ENCODE results near the gene LRBA.
"Not testable (repeated sequence)": the region's sequence is repeated elsewhere in the genome, so short reads cannot be mapped to it uniquely, and the experiment has no call there.

Gene LRBA

DNA sequence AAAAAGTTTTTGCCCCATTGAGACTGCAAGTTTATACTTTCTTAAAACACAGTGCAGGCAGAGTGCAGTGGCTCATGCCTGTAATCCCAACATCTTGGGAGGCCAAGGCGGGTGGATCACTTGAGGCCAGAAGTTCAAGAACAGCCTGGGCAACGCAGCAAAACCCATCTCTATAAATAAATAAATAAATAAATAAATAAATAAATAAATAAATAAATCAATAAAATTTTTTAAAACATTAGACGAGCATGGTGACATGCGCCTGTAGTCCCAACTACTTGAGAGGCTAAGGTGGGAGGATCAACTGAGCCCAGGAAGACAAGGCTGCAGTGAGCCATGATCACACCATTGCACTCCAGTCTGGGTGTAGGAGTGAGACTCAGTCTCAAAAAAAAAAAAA is 213.3 kb downstream of the LRBA start:
- no peak for DNase-seq (ENCODE audit: low read depth in 2 of 2)

DNA sequence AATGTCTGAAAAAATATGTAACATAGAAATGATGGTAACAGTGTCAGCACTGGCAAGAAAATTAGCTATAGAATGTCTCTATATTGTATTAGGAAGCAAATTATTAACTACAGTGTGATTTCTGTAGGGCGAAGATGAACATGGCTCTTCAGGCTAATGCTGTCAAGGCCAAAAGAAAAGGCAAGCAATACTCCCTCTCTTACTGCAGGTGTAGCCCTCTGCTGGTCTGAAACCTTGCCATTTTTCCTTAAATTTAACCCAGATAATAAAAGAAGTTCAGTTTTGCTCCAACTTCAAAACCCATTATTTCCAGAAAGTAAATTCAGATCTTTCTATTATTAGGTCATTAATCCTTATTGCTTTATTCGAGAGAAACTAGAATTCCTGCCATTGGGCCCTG is 215.9 kb downstream of the LRBA start:
- no peak for DNase-seq (ENCODE audit: low read depth in 2 of 2)

DNA sequence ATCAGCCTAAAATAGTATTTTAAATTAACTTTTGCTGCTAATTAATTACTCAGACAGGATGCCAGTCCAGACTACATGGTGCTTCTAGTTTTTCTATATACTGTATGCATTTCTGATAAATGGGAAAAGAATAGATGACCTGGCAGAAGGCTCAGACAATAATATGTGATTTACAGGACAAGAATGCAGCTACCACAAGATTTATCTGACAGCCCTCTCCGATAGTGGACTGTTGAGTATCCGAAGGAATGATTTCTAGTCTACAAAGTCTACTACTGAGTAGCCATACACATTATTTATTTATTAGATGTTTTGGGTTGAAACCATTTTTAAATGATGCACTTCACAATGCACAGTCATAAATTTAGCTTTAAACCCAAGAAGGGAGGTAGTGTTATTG is 220.4 kb downstream of the LRBA start:
- no peak for DNase-seq (ENCODE audit: low read depth in 2 of 2)

- DNase-seq (ENCODE audit: low read depth in 2 of 2): no peak
These were observed 225.2 kb downstream of the LRBA start for GRCh38 chr4:150789864-150790263.

- DNase-seq (ENCODE audit: low read depth in 2 of 2): no peak
These were observed 230.1 kb downstream of the LRBA start for GRCh38 chr4:150784939-150785338.

DNA sequence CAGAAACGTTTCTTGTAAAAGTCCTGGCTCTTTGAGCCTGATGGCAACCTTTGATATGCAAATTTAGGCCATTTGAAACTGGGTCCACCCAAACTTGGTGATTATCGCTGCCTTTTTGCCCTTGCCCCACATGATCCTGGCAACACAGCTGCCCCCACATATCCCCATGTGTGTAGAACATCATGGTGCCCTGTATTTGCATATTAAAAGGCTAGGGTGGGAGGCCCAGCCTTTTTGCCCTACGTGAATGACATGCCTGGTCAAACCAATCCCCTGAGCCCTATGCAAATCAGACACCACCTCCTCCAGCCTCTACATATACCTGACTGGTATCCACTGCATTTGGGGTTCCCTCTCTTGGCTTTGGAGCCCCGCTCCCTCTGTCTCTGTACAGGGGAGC is 230.8 kb downstream of the LRBA start:
- no peak for DNase-seq (ENCODE audit: low read depth in 2 of 2)

DNA sequence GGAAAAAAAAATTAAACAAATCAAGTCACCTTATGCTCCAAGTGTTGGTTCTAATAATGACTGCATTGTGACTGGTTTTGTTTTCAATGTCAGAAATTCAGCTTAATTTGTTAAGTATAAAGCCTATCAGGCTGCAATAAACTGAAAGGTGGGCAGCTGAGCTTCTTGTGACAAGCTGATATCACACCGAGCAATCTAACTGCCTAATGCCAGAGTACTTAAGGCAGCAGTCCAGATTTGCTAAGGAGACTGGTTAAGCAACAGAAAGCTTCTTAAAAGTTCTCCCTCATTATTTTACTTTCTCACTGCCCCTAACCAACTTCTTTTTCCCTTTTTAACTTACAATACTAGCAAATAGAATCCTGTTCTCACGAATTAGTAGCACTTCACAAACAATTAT is 232.2 kb downstream of the LRBA start:
- no peak for DNase-seq (ENCODE audit: low read depth in 2 of 2)

DNA sequence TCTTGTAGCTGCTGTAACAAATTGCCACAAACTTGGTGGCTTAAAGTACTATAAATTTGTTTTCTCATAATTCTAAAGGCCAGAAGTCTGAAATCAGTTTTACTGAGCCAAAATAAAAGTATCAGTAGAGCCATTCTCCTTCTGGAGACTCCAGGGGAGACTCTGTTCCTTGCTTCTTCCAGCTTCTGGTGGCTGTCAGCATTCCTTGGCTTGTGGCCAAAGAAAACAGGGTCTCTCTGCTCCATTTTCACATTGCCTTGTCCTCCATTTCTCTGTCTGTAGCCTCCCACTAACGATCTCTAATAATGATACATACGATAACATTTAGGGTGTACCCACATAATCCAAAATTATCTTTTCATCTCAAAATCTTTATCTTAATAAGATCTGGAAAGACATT is 232.8 kb downstream of the LRBA start:
- DNase-seq (ENCODE audit: low read depth in 2 of 2): no peak

DNA sequence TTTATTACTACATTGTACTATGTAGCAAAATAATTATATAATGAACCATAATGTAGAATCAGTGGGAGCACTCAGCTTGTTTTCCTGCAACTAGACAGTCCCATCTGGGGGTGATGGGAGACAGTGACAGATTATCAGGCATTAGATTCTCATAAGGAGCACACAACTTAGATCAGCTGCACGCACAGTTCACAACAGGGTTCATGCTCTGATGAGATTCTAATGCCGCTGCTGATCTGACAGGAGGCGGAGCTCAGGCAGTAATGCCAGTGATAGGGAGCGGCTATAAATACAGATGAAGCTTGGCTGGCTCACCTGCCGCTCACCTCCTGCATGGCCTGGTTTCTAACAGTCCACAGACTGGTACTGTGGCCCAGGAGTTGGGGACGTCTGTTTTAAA is 233.9 kb downstream of the LRBA start:
- no peak for DNase-seq (ENCODE audit: low read depth in 2 of 2)

GRCh38 chr4:150779707-150780106 is 235.4 kb downstream of the LRBA start:
- no peak for DNase-seq (ENCODE audit: low read depth in 2 of 2)

- no peak for DNase-seq (ENCODE audit: low read depth in 2 of 2)
These were observed 241.2 kb downstream of the LRBA start for GRCh38 chr4:150773729-150774449.

GRCh38 chr4:150773032-150773431 is 242.1 kb downstream of the LRBA start:
- no peak for DNase-seq (ENCODE audit: low read depth in 2 of 2)

- DNase-seq (ENCODE audit: low read depth in 2 of 2): no peak
These were observed 243.7 kb downstream of the LRBA start for GRCh38 chr4:150771382-150771781.

DNA sequence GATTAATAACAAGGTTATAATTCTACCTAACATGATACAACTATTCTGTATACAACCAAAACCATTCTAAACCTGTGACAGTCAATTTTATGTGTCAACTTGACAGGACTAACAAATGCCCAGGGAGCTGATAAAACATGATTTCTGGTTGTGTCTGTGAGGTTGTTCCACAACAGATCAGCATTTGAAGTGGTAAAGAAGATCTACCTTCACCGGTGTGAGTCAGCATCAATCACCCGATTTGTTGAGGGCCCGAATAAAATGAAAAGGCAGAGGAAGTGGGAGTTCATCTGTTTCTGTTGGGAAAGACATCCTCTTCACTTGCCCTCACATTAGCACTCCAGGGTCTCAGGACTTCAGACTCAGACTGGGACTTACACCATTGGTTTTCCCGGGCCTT is 245.2 kb downstream of the LRBA start:
- no peak for DNase-seq (ENCODE audit: low read depth in 2 of 2)

DNA sequence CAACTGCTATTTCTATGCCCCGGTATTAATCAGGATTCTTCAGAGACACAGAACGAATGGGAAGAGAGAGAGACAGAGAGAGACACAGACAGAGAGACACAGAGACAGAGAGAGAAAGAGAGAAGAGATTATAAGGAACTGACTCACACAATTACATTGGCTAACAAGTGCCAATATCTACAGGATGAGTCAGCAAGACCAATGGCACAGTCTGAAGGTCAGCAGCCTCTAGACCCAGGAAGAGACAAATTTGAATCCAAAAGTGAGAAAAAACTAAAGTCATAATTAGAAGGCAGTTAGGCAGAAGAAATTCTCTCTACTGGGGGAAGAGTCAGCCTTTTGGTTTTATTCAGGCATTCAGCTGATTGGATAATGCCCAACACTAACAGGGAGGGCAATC is 245.8 kb downstream of the LRBA start:
- DNase-seq (ENCODE audit: low read depth in 2 of 2): no peak

DNA sequence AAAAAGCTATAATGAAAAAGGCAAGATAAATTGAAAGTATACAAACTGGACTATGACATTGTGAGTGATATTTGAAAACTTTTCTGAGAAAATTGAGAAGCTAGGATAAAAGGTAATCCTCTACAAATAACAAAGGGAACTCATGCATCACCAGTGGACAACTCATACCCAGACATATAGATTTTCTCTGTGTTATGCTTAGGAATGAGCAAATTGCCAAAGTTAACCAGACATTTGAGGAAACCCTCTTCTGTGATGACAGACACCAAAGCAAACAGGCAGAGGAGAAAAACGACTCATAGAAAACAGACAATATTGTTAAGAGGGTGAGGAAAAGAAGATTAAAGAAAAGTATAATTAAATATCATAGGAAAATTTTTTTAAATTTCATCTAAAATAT is 246.6 kb downstream of the LRBA start:
- DNase-seq (ENCODE audit: low read depth in 2 of 2): no peak

DNA sequence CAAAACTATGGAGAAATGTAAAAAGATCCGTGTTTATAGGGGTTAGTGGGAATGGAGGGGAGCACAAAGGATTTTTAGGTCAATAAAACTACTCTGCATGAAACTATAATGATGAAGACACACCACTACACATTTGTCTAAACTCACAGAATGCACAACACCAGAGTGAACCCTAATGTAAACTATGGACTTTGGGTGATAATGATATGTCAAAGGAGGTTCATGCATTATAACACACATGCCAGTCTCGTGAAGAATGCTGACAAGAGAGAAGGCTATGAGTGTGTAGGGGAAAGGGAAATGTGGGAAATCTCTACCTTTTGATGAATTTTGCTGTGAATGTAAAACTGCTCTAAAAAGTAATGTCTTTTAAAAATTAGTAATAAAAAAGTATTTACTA is 249.9 kb downstream of the LRBA start:
- DNase-seq (ENCODE audit: low read depth in 2 of 2): no peak

DNA sequence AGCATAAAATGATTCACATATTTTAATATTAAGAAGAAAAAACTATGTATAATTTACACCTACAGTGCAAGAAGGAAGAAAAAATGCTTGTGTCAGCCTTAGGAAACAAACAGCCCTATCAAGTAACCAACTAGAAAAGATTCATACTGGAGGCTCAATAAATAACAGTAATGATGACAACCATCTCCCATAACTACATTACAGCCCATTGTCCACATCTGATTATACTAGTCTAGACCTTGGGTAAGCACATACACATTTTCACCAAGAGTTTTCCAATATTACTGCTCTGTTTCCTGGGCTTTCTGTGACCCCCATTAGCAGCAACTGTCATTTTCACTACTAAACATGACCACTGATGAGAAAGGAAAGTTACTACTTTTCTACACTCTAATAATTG is 263.4 kb downstream of the LRBA start:
- no peak for DNase-seq (ENCODE audit: low read depth in 2 of 2)

DNA sequence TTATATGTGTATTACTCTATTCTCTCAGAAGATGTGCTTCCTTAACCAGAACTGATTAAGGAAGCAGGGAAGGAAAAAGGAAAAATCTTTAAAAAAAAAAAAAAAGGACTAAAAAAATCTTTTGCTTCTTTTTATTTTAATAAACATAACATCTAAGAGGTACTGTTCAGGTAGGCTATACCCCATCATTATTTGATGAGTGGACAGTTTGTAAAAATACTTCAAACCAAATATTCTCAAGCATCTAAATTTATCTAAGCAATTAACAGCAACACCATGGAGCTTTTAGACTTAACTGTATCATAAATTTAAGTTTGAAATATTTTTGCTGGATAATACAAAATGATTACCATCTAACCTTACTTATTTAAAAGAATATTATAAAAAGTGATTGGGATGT is 264.3 kb downstream of the LRBA start:
- DNase-seq (ENCODE audit: low read depth in 2 of 2): no peak

DNA sequence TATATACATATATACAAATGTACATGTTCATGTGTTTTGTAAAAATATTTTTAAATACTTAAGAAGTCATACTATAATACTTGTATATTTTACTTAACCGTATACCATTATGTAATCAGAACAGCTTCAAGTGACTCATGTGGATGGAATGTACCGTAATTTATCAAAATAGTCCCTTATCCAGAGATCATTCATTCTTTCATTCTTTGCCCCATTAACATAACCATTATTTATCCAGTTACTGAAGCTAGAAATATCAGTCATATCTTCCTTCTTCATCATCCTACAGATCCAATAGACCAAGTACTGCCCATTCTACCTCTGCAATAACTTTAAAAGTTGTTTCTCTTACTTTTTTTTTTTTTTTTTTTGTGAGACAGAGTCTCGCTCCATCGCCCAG is 268.9 kb downstream of the LRBA start:
- DNase-seq (ENCODE audit: low read depth in 2 of 2): no peak

GRCh38 chr4:150744570-150744969 is 270.5 kb downstream of the LRBA start:
- no peak for DNase-seq (ENCODE audit: low read depth in 2 of 2)

DNA sequence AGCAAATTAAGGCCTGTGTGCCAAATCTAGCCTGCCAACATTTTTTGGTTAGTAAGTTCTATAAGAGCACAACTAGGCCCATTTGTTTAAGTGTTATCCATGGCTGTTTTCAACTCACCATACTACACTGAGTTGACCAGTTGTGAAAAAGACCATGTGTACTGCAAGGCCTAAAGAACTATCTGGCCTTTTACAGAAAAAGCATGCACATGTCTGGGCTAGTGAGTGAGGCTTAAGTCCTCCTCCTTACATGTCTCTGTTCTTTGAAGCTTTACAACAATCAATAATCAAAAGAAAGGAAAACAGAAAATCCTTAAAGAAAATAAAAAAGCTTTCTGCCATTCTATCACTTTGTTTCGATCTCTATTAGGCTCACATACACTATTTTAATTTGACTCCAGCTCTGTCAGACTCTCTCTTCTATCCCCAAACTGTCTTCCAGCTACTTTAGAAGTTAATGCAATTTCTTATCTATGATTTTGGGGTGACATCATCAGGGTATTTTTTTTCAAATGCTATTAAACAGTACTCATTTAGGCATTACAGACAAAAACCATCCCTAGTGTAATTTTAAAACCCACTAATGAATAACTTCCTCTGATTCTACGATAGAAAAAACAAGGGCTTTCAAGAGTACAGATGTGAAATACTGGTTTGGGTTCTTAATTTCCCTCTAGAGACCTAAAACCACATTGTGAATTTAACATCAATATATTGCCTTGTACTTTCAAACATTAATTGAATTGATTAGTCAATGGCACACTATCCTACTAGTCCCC is 271.3 kb downstream of the LRBA start:
- no peak for DNase-seq (ENCODE audit: low read depth in 2 of 2)

- not testable (repeated sequence) for DNase-seq (ENCODE audit: low read depth in 2 of 2)
These were observed 272.2 kb downstream of the LRBA start for GRCh38 chr4:150742930-150743329.

DNA sequence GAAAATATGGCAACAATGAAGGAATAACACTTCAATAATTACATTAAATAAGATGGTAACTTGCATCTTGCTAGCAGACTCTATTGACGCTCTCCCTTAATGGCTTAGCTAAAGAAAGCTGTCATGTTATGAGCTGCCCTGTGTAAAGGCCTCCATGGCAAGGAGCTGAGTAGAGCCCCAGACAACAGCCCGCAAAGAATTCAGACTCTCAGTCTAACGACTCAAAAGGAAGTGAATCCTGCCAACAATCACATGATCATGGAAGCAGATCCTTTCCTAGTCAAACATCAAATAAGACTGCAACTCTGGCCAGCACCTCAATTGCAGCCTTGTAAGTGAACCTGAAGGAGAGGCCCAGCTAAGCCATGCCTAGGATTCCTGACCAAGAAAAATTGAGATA is 275.5 kb downstream of the LRBA start:
- no peak for DNase-seq (ENCODE audit: low read depth in 2 of 2)
